HepG2 (cell line): Measurements from ENCODE around the gene CITED2. TPM values are rescaled to one million over a fixed set of nuclear protein-coding genes. Genes with fewer than 3 reads are reported as not detected.

Experiments
- JUND ChIP-seq: sonication (generic); formaldehyde crosslinking; IDR thresholded peaks from 2 replicates; pipeline ENCODE4 v1.8.0; 2022; ENCODE audit warnings: mild to moderate bottlenecking, missing genetic modification reagents
- NFYC ChIP-seq: IDR thresholded peaks from 2 replicates; pipeline ENCODE4 v1.6.1; 2016; ENCODE audit warnings: missing genetic modification reagents, missing compliant biosample characterization
- SOX13 ChIP-seq, 3 experiments: fragments of 450-650 bp in 1 of 3; sonication (generic) in 1 of 3; formaldehyde crosslinking in 1 of 3; IDR thresholded peaks in 2 of 3; conservative IDR thresholded peaks in 1 of 3; 2 replicates each; pipeline versions ENCODE4 v1.5.0 to v1.6.1; 2016 to 2020; ENCODE audit warnings: antibody characterized with exemption in 1 of 3, mild to moderate bottlenecking in 1 of 3, missing compliant biosample characterization in 1 of 3, missing genetic modification reagents in 1 of 3, moderate library complexity in 1 of 3
- ZBTB3 ChIP-seq: sonication (generic); formaldehyde crosslinking; IDR thresholded peaks from 2 replicates; pipeline ENCODE4 v1.4.0; 2020; ENCODE audit warnings: low read depth, mild to moderate bottlenecking, moderate library complexity, missing genetic modification reagents, borderline replicate concordance
- ZNF235 ChIP-seq: sonication (generic); formaldehyde crosslinking; IDR thresholded peaks from 2 replicates; pipeline ENCODE4 v1.8.1; 2023; ENCODE audit warnings: mild to moderate bottlenecking, missing genetic modification reagents, borderline replicate concordance
- ZNF331 ChIP-seq: sonication (generic); formaldehyde crosslinking; IDR thresholded peaks from 2 replicates; pipeline ENCODE4 v1.4.0; 2020; ENCODE audit warnings: missing genetic modification reagents
- polyA plus RNA-seq, 8 experiments: library from polyadenylated mRNA; depleted of rRNA in 3 of 8; stranded (reverse) in 7 of 8; unstranded in 1 of 8; fragments of >200 nt; fragmentation: Illumina TruSeq in 4 of 8; extraction: Trizol in 4 of 8; gene quantifications; 2 replicates each; pipeline versions ENCODE4 v1.2.1 to v1.2.3, GENCODE V29; 2011 to 2016; ENCODE audit warnings: low read depth in 4 of 8, missing spikeins in 1 of 8, mixed read lengths in 1 of 8; ENCODE audit not compliant: insufficient read depth in 1 of 8
- total RNA-seq, 5 experiments: library from RNA; depleted of rRNA; stranded (reverse); fragments of >200 nt; fragmentation: Illumina TruSeq; extraction: Trizol; gene quantifications; 2 replicates each; pipeline ENCODE4 v1.2.3, GENCODE V29; 2016; ENCODE audit warnings: low read depth in 1 of 5
- TF ChIP-seq, protein P1 (sequence below): sonication (generic); formaldehyde crosslinking; conservative IDR thresholded peaks from 2 replicates; pipeline ENCODE4 v1.4.0; 2020; ENCODE audit warnings: missing genetic modification reagents
- TF ChIP-seq, protein P2 (sequence below): sonication (generic); formaldehyde crosslinking; conservative IDR thresholded peaks from 2 replicates; pipeline ENCODE4 v1.8.0; 2022; ENCODE audit warnings: low read depth, missing genetic modification reagents
- TF ChIP-seq, protein P3 (sequence below): sonication (generic); formaldehyde crosslinking; conservative IDR thresholded peaks from 2 replicates; pipeline ENCODE4 v1.4.0; 2020; ENCODE audit warnings: missing genetic modification reagents
- TF ChIP-seq, protein P4 (sequence below): IDR thresholded peaks from 2 replicates; pipeline ENCODE4 v1.6.1; 2016; ENCODE audit warnings: low read depth, missing genetic modification reagents, missing compliant biosample characterization
- TF ChIP-seq, protein P5 (sequence below): sonication (generic); formaldehyde crosslinking; IDR thresholded peaks from 2 replicates; pipeline ENCODE4 v1.5.0; 2020; ENCODE audit warnings: mild to moderate bottlenecking, missing genetic modification reagents

The CITED2 gene
- total and polyA plus RNA-seq, 2 of the 13 experiments (the other 11 are each of a cell fraction or from before 2014, with no cell fraction given) = 17.6 to 57.2 TPM

DNA sequence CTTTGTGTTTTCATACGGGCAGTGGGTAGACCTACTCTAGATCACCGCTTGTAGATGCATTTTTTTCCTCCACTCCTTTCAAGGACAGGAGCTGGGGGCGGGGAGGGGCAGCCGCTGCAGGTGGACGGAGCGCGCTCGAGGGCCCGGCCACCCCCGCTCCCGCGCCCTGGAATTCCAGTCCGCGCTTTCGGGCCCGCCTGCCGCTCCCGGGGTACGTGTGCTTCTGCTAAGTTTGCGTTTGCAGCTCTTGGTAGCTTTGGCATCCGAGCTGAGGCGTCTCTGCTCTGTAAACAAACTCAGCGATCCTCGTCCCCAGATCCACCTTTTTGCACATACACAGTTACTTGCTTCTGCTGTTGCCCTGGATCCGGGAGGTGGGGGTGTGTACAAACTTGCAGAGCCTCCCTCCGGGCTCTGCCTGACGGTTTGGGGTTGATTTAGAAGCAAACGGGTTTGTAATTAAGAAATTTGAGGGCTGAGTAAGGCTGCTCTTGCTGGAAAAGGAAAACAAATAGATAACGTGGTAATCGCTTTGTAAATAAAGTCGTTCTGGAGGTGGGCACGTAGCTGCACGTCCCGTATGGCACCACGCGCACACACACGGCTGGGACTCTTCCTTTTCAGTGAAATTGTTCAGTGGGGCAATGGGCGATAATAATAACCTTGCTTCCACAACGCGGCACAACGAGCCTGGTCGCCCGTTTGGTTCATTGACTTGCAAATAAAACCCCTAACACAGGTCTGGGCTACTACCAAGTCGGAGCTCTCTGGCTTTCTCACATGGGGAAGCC is 973 bp upstream of the CITED2 start (continued):
- TF ChIP-seq, protein P1, sequence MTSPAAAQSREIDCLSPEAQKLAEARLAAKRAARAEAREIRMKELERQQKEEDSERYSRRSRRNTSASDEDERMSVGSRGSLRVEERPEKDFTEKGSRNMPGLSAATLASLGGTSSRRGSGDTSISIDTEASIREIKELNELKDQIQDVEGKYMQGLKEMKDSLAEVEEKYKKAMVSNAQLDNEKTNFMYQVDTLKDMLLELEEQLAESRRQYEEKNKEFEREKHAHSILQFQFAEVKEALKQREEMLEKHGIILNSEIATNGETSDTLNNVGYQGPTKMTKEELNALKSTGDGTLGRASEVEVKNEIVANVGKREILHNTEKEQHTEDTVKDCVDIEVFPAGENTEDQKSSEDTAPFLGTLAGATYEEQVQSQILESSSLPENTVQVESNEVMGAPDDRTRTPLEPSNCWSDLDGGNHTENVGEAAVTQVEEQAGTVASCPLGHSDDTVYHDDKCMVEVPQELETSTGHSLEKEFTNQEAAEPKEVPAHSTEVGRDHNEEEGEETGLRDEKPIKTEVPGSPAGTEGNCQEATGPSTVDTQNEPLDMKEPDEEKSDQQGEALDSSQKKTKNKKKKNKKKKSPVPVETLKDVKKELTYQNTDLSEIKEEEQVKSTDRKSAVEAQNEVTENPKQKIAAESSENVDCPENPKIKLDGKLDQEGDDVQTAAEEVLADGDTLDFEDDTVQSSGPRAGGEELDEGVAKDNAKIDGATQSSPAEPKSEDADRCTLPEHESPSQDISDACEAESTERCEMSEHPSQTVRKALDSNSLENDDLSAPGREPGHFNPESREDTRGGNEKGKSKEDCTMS (CRISPR knock-in tag) = 0 out of 2 replicates have a peak, but pooled peaks have one; percentile 55
- TF ChIP-seq ZNF331 (peak; percentile 86), NFYC (CRISPR knock-in tag) (peak; percentile 23; the same call in 1 of the 2 replicates), ZBTB3 (0 out of 2 replicates have a peak, but pooled peaks have one; percentile 68), ZNF235 (peak; percentile 78; the same call in 1 of the 2 replicates), SOX13 (IDR thresholded peaks at IDR 0.05) (no peak), SOX13 (CRISPR knock-in tag; conservative IDR thresholded peaks at IDR 0.05 in 1 of 2, IDR thresholded peaks at IDR 0.05 in 1 of 2) (peak in 1 of 2 experiments; percentile 85; a peak in 1 of 4 replicates), JUND (CRISPR knock-in tag) (0 out of 2 replicates have a peak, but pooled peaks have one; percentile 49)
- TF ChIP-seq, protein P2, sequence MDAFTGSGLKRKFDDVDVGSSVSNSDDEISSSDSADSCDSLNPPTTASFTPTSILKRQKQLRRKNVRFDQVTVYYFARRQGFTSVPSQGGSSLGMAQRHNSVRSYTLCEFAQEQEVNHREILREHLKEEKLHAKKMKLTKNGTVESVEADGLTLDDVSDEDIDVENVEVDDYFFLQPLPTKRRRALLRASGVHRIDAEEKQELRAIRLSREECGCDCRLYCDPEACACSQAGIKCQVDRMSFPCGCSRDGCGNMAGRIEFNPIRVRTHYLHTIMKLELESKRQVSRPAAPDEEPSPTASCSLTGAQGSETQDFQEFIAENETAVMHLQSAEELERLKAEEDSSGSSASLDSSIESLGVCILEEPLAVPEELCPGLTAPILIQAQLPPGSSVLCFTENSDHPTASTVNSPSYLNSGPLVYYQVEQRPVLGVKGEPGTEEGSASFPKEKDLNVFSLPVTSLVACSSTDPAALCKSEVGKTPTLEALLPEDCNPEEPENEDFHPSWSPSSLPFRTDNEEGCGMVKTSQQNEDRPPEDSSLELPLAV (CRISPR knock-in tag) = no peak
- TF ChIP-seq, protein P3, sequence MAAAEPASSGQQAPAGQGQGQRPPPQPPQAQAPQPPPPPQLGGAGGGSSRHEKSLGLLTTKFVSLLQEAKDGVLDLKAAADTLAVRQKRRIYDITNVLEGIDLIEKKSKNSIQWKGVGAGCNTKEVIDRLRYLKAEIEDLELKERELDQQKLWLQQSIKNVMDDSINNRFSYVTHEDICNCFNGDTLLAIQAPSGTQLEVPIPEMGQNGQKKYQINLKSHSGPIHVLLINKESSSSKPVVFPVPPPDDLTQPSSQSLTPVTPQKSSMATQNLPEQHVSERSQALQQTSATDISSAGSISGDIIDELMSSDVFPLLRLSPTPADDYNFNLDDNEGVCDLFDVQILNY (CRISPR knock-in tag) = peak; percentile 66
- TF ChIP-seq, protein P4, sequence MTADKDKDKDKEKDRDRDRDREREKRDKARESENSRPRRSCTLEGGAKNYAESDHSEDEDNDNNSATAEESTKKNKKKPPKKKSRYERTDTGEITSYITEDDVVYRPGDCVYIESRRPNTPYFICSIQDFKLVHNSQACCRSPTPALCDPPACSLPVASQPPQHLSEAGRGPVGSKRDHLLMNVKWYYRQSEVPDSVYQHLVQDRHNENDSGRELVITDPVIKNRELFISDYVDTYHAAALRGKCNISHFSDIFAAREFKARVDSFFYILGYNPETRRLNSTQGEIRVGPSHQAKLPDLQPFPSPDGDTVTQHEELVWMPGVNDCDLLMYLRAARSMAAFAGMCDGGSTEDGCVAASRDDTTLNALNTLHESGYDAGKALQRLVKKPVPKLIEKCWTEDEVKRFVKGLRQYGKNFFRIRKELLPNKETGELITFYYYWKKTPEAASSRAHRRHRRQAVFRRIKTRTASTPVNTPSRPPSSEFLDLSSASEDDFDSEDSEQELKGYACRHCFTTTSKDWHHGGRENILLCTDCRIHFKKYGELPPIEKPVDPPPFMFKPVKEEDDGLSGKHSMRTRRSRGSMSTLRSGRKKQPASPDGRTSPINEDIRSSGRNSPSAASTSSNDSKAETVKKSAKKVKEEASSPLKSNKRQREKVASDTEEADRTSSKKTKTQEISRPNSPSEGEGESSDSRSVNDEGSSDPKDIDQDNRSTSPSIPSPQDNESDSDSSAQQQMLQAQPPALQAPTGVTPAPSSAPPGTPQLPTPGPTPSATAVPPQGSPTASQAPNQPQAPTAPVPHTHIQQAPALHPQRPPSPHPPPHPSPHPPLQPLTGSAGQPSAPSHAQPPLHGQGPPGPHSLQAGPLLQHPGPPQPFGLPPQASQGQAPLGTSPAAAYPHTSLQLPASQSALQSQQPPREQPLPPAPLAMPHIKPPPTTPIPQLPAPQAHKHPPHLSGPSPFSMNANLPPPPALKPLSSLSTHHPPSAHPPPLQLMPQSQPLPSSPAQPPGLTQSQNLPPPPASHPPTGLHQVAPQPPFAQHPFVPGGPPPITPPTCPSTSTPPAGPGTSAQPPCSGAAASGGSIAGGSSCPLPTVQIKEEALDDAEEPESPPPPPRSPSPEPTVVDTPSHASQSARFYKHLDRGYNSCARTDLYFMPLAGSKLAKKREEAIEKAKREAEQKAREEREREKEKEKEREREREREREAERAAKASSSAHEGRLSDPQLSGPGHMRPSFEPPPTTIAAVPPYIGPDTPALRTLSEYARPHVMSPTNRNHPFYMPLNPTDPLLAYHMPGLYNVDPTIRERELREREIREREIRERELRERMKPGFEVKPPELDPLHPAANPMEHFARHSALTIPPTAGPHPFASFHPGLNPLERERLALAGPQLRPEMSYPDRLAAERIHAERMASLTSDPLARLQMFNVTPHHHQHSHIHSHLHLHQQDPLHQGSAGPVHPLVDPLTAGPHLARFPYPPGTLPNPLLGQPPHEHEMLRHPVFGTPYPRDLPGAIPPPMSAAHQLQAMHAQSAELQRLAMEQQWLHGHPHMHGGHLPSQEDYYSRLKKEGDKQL (CRISPR knock-in tag) = 0 out of 2 replicates have a peak, but pooled peaks have one; percentile 30
- TF ChIP-seq, protein P5, sequence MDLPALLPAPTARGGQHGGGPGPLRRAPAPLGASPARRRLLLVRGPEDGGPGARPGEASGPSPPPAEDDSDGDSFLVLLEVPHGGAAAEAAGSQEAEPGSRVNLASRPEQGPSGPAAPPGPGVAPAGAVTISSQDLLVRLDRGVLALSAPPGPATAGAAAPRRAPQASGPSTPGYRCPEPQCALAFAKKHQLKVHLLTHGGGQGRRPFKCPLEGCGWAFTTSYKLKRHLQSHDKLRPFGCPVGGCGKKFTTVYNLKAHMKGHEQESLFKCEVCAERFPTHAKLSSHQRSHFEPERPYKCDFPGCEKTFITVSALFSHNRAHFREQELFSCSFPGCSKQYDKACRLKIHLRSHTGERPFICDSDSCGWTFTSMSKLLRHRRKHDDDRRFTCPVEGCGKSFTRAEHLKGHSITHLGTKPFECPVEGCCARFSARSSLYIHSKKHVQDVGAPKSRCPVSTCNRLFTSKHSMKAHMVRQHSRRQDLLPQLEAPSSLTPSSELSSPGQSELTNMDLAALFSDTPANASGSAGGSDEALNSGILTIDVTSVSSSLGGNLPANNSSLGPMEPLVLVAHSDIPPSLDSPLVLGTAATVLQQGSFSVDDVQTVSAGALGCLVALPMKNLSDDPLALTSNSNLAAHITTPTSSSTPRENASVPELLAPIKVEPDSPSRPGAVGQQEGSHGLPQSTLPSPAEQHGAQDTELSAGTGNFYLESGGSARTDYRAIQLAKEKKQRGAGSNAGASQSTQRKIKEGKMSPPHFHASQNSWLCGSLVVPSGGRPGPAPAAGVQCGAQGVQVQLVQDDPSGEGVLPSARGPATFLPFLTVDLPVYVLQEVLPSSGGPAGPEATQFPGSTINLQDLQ (CRISPR knock-in tag) = peak; percentile 17; the same call in 1 of the 2 replicates
